ENCODE data around the gene LHX4.

DNA sequence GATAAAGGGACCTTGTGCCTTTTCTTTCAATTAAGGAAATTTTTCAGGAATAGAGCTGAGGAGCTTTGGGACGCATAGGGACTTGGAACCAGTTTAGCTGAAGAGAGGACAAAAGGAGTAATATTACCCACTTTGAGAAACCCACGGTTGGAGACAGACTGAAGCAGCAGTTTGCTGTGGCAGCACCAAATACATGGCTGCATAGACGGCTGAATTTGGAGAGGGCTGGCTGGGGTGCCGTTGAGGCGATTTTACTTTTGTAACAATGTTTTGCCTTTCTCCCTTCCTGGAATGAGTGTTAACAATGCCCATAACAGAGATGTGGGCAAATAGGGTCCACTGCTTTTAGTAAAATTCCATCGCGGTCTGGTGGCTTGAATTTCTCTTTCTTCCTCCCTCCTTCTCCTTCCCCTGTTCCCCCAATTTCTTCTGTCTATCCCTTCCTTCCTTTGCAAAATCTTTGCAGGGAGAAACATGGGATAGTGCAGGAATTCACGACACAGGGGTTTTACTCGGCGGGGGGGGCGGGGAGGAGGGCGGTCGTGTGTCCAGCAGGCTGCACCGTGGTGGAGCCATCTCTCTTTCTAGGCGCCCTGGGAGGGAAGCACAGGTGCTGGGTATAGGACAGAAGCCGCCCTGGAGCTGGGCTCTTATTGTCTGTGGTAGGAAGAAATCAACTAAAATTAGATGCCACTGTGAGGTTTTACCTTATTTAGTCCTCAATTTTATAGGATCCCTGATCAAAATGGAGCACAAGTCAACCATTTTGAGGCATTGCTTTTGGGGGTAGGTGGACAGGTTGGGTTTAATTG is 6.8 kb downstream of the LHX4 start:
- TF ChIP-seq RAD21 (IDR thresholded peaks at IDR 0.05; ENCODE audit: low read length): no peak
- no peak for TF ChIP-seq CEBPB (IDR thresholded peaks at IDR 0.05; ENCODE audit: low read depth, low read length)
- no peak for TF ChIP-seq FOS (IDR thresholded peaks at IDR 0.05; ENCODE audit: low read depth, low read length)

All from IMR-90 (cell line).